Effector CD8-positive, alpha-beta T cell (primary cell): ENCODE results near the gene NPIPA1.
"Not testable (repeated sequence)": the region's sequence is repeated elsewhere in the genome, so short reads cannot be mapped to it uniquely, and the experiment has no call there.

Source experiments
- DNase-seq: peaks from one replicate; lab custom pipeline; 2025; lab: John Stamatoyannopoulos, UW
- total RNA-seq, 4 experiments: gene quantifications; one replicate each; lab custom pipeline; 2026; lab: John Stamatoyannopoulos, UW

NPIPA1 gene
- total RNA-seq: 8.1 to 13.9 (median 11.0) reads per million in 4 experiments

- not testable (repeated sequence) for DNase-seq
Observed at GRCh38 chr16:14937143-14937542, at the start of gene NPIPA1. TSS of gene NPIPA1 (plus strand) at chr16:14937443. CDS start at chr16:14937443, 0 bp downstream.

GRCh38 chr16:14892111-14892510 lies 45.1 kb upstream of the NPIPA1 start:
- DNase-seq: not testable (repeated sequence)

- DNase-seq: not testable (repeated sequence)
Observed at GRCh38 chr16:14895382-14895781, 41.9 kb upstream of the NPIPA1 start.

- DNase-seq: not testable (repeated sequence)
Observed at GRCh38 chr16:14896023-14896422, 41.2 kb upstream of the NPIPA1 start.

GRCh38 chr16:14897006-14897664 lies 40.1 kb upstream of the NPIPA1 start:
- DNase-seq: not testable (repeated sequence)

- DNase-seq: not testable (repeated sequence)
Observed at GRCh38 chr16:14898162-14898561, 39.1 kb upstream of the NPIPA1 start.

GRCh38 chr16:14903191-14903957 lies 33.9 kb upstream of the NPIPA1 start:
- not testable (repeated sequence) for DNase-seq

GRCh38 chr16:14909744-14910143 lies 27.5 kb upstream of the NPIPA1 start:
- not testable (repeated sequence) for DNase-seq

GRCh38 chr16:14910833-14911629 lies 26.2 kb upstream of the NPIPA1 start:
- not testable (repeated sequence) for DNase-seq

GRCh38 chr16:14911954-14912353 lies 25.3 kb upstream of the NPIPA1 start:
- not testable (repeated sequence) for DNase-seq

GRCh38 chr16:14912588-14912987 lies 24.7 kb upstream of the NPIPA1 start:
- not testable (repeated sequence) for DNase-seq

- not testable (repeated sequence) for DNase-seq
Observed at GRCh38 chr16:14918504-14918903, 18.7 kb upstream of the NPIPA1 start.

GRCh38 chr16:14919837-14920600 lies 17.2 kb upstream of the NPIPA1 start:
- DNase-seq: not testable (repeated sequence)

GRCh38 chr16:14922285-14922684 lies 15.0 kb upstream of the NPIPA1 start:
- not testable (repeated sequence) for DNase-seq

GRCh38 chr16:14922968-14923367 lies 14.3 kb upstream of the NPIPA1 start:
- not testable (repeated sequence) for DNase-seq

GRCh38 chr16:14923394-14924088 lies 13.7 kb upstream of the NPIPA1 start:
- not testable (repeated sequence) for DNase-seq

- not testable (repeated sequence) for DNase-seq
Observed at GRCh38 chr16:14924359-14924758, 12.9 kb upstream of the NPIPA1 start.

GRCh38 chr16:14924982-14925381 lies 12.3 kb upstream of the NPIPA1 start:
- not testable (repeated sequence) for DNase-seq

GRCh38 chr16:14928064-14928714 lies 9.1 kb upstream of the NPIPA1 start:
- not testable (repeated sequence) for DNase-seq

- DNase-seq: not testable (repeated sequence)
Observed at GRCh38 chr16:14929176-14929575, 8.1 kb upstream of the NPIPA1 start.
